Measurements from ENCODE around the gene SCAI.
"Not testable (repeated sequence)": the region's sequence is repeated elsewhere in the genome, so short reads cannot be mapped to it uniquely, and the experiment has no call there.

Gene SCAI

GRCh38 chr9:124940521-124940893 lies 202.8 kb downstream of the SCAI start:
- TF ChIP-seq CTCF (IDR thresholded peaks at IDR 0.05; ENCODE audit: borderline replicate concordance, insufficient read depth, low read depth, low read length), result no peak

GRCh38 chr9:124939944-124940343 lies 203.4 kb downstream of the SCAI start:
- H3K4me3 ChIP-seq (ENCODE audit: low read depth, low read length), result peak overlapping the region; percentile 95
- no peak for TF ChIP-seq CTCF (IDR thresholded peaks at IDR 0.05; ENCODE audit: borderline replicate concordance, insufficient read depth, low read depth, low read length)

More at GRCh38 chr9:124940521-124940893, 202.8 kb downstream of the SCAI start:
- H3K4me3 ChIP-seq (ENCODE audit: low read depth, low read length), result peak overlapping the region; percentile 95

- H3K4me3 ChIP-seq (ENCODE audit: low read depth, low read length), result no peak overlapping the region
- no peak for TF ChIP-seq CTCF (IDR thresholded peaks at IDR 0.05; ENCODE audit: borderline replicate concordance, insufficient read depth, low read depth, low read length)
These were observed 209.0 kb downstream of the SCAI start for GRCh38 chr9:124934290-124934689.

- H3K4me3 ChIP-seq (ENCODE audit: low read depth, low read length), result no peak overlapping the region
- no peak for TF ChIP-seq CTCF (IDR thresholded peaks at IDR 0.05; ENCODE audit: borderline replicate concordance, insufficient read depth, low read depth, low read length)
These were observed 211.0 kb downstream of the SCAI start for GRCh38 chr9:124932333-124932732.

GRCh38 chr9:124929464-124929863 lies 213.9 kb downstream of the SCAI start:
- H3K4me3 ChIP-seq (ENCODE audit: low read depth, low read length), result no peak overlapping the region
- no peak for TF ChIP-seq CTCF (IDR thresholded peaks at IDR 0.05; ENCODE audit: borderline replicate concordance, insufficient read depth, low read depth, low read length)

GRCh38 chr9:124928116-124928515 lies 215.2 kb downstream of the SCAI start:
- no peak overlapping the region for H3K4me3 ChIP-seq (ENCODE audit: low read depth, low read length)
- no peak for TF ChIP-seq CTCF (IDR thresholded peaks at IDR 0.05; ENCODE audit: borderline replicate concordance, insufficient read depth, low read depth, low read length)

GRCh38 chr9:124920394-124920793 lies 222.9 kb downstream of the SCAI start:
- not testable (repeated sequence) for H3K4me3 ChIP-seq (ENCODE audit: low read depth, low read length)
